Ovary (tissue), 3 donors: ENCODE results near the gene GNPTG.

Experiments
- CTCF ChIP-seq, 3 donors: fragments of 450-650 bp in 2 of 3; fragments of 200-600 bp in 1 of 3; IDR thresholded peaks; one replicate each; pipeline versions ENCODE4 v1.5.1 to v1.8.0; 2016 to 2022; ENCODE audit warnings: antibody characterized with exemption in 3 of 3, mild to moderate bottlenecking in 1 of 3
- EP300 ChIP-seq: sonication (generic); formaldehyde crosslinking; IDR thresholded peaks from one replicate; pipeline ENCODE4 v1.6.1; 2017; ENCODE audit warnings: antibody characterized with exemption
- POLR2A ChIP-seq: fragments of 450-650 bp; IDR thresholded peaks from one replicate; pipeline ENCODE4 v1.6.1; 2017; ENCODE audit warnings: antibody characterized with exemption, mild to moderate bottlenecking, moderate library complexity
- donor health status: DM: no; HTN: no; CAD: no.

GRCh38 chr16:1333854-1334700, 17.7 kb upstream of the GNPTG start:
- no peak for TF ChIP-seq EP300
- no peak for TF ChIP-seq CTCF (IDR thresholded peaks at IDR 0.05)
- TF ChIP-seq POLR2A: no peak
